H1 (cell line): ENCODE measurements around the gene CCDC102A. TPM values are rescaled to one million over a fixed set of nuclear protein-coding genes. Genes with fewer than 3 reads are reported as not detected.

Source experiments
- ASH2L ChIP-seq: fragments of 200-600, 300-600 bp; sonication (generic); IDR thresholded peaks from one replicate; pipeline ENCODE4 v1.7.1; 2017; ENCODE audit warnings: low read length
- BACH1 ChIP-seq: IDR thresholded peaks from 2 replicates; pipeline ENCODE4 v1.6.1; 2012; ENCODE audit warnings: low read length, improper control_type of control experiment
- CEBPB ChIP-seq: IDR thresholded peaks from 2 replicates; pipeline ENCODE4 v1.6.1; 2012; ENCODE audit warnings: low read depth, low read length
- EZH2 ChIP-seq: fragments of 200-600 bp; sonication (generic); IDR thresholded peaks from 2 replicates; pipeline ENCODE4 v1.7.1; 2012; ENCODE audit warnings: low read depth, mild to moderate bottlenecking, moderate library complexity, low read length, inconsistent platforms; ENCODE audit not compliant: severe bottlenecking
- KDM1A ChIP-seq: fragments of 200-600, 300-600 bp; sonication (generic); IDR thresholded peaks from 2 replicates; pipeline ENCODE4 v1.7.1; 2016; ENCODE audit warnings: mild to moderate bottlenecking, low read length, borderline replicate concordance
- POLR2A ChIP-seq, 2 experiments: IDR thresholded peaks; 1 replicate in 1 of 2; 2 replicates in 1 of 2; pipeline ENCODE4 v1.6.1; 2011; ENCODE audit warnings: low read depth in 2 of 2, low read length in 2 of 2, mild to moderate bottlenecking in 2 of 2; ENCODE audit errors: control extremely low read depth in 1 of 2
- SP2 ChIP-seq: IDR thresholded peaks from 2 replicates; pipeline ENCODE4 v1.6.1; 2012; ENCODE audit warnings: mild to moderate bottlenecking, low read length, inconsistent platforms
- TBP ChIP-seq: IDR thresholded peaks from 2 replicates; pipeline ENCODE4 v1.6.1; 2011; ENCODE audit warnings: low read depth, low read length, improper control_type of control experiment
- polyA plus RNA-seq, 7 experiments: library from polyadenylated mRNA; depleted of rRNA in 3 of 7; stranded (reverse) in 5 of 7; unstranded in 2 of 7; fragments of >200 nt in 5 of 7; fragments of 200-250 nt in 2 of 7; gene quantifications; 1 replicate in 5 of 7; 2 replicates in 1 of 7; 4 replicates in 1 of 7; pipeline versions ENCODE4 v1.2.1 to v1.2.3, GENCODE V29; 2011 to 2013; ENCODE audit warnings: missing spikeins in 2 of 7, mixed read lengths in 2 of 7
- total RNA-seq: library from RNA; stranded (reverse); fragmentation: NEBNext Ultra II Directional; extraction: Animal tissue kit (Norgen Biotek cat#: 25700); gene quantifications from 2 replicates; pipeline ENCODE4 v1.2.1, GENCODE V29; 2021
- TF ChIP-seq, protein P1 (sequence below): fragments of 300-600 bp; sonication (generic); IDR thresholded peaks from 2 replicates; pipeline ENCODE4 v1.7.1; 2012; ENCODE audit warnings: low read length, moderate library complexity, mild to moderate bottlenecking, inconsistent platforms; ENCODE audit not compliant: insufficient replicate concordance
- TF ChIP-seq, protein P2 (sequence below): IDR thresholded peaks from 2 replicates; pipeline ENCODE4 v1.6.1; 2011; ENCODE audit warnings: low read depth, mild to moderate bottlenecking, low read length; ENCODE audit not compliant: insufficient read depth
- TF ChIP-seq, protein P3 (sequence below): IDR thresholded peaks from 2 replicates; pipeline ENCODE4 v1.6.1; 2012; ENCODE audit warnings: low read length, inconsistent platforms

The CCDC102A gene
- total and polyA plus RNA-seq, 2 of the 8 experiments (the other 6 are each of a cell fraction or from before 2014, with no cell fraction given) = 4.0 to 7.5 TPM

DNA sequence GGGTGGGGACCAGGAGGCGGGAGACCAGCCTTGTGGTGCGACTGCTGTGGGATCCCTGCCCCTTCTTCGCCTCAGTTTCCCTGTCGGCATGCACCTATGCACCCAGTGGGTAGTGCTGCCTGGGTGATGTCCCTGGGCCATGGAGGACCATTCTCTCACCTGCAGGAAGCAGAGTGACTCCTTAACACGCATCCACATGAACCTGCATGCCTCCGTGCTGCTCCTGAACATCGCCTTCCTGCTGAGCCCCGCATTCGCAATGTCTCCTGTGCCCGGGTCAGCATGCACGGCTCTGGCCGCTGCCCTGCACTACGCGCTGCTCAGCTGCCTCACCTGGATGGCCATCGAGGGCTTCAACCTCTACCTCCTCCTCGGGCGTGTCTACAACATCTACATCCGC is 31.3 kb upstream of the CCDC102A start (continued):
- TF ChIP-seq, protein P1, sequence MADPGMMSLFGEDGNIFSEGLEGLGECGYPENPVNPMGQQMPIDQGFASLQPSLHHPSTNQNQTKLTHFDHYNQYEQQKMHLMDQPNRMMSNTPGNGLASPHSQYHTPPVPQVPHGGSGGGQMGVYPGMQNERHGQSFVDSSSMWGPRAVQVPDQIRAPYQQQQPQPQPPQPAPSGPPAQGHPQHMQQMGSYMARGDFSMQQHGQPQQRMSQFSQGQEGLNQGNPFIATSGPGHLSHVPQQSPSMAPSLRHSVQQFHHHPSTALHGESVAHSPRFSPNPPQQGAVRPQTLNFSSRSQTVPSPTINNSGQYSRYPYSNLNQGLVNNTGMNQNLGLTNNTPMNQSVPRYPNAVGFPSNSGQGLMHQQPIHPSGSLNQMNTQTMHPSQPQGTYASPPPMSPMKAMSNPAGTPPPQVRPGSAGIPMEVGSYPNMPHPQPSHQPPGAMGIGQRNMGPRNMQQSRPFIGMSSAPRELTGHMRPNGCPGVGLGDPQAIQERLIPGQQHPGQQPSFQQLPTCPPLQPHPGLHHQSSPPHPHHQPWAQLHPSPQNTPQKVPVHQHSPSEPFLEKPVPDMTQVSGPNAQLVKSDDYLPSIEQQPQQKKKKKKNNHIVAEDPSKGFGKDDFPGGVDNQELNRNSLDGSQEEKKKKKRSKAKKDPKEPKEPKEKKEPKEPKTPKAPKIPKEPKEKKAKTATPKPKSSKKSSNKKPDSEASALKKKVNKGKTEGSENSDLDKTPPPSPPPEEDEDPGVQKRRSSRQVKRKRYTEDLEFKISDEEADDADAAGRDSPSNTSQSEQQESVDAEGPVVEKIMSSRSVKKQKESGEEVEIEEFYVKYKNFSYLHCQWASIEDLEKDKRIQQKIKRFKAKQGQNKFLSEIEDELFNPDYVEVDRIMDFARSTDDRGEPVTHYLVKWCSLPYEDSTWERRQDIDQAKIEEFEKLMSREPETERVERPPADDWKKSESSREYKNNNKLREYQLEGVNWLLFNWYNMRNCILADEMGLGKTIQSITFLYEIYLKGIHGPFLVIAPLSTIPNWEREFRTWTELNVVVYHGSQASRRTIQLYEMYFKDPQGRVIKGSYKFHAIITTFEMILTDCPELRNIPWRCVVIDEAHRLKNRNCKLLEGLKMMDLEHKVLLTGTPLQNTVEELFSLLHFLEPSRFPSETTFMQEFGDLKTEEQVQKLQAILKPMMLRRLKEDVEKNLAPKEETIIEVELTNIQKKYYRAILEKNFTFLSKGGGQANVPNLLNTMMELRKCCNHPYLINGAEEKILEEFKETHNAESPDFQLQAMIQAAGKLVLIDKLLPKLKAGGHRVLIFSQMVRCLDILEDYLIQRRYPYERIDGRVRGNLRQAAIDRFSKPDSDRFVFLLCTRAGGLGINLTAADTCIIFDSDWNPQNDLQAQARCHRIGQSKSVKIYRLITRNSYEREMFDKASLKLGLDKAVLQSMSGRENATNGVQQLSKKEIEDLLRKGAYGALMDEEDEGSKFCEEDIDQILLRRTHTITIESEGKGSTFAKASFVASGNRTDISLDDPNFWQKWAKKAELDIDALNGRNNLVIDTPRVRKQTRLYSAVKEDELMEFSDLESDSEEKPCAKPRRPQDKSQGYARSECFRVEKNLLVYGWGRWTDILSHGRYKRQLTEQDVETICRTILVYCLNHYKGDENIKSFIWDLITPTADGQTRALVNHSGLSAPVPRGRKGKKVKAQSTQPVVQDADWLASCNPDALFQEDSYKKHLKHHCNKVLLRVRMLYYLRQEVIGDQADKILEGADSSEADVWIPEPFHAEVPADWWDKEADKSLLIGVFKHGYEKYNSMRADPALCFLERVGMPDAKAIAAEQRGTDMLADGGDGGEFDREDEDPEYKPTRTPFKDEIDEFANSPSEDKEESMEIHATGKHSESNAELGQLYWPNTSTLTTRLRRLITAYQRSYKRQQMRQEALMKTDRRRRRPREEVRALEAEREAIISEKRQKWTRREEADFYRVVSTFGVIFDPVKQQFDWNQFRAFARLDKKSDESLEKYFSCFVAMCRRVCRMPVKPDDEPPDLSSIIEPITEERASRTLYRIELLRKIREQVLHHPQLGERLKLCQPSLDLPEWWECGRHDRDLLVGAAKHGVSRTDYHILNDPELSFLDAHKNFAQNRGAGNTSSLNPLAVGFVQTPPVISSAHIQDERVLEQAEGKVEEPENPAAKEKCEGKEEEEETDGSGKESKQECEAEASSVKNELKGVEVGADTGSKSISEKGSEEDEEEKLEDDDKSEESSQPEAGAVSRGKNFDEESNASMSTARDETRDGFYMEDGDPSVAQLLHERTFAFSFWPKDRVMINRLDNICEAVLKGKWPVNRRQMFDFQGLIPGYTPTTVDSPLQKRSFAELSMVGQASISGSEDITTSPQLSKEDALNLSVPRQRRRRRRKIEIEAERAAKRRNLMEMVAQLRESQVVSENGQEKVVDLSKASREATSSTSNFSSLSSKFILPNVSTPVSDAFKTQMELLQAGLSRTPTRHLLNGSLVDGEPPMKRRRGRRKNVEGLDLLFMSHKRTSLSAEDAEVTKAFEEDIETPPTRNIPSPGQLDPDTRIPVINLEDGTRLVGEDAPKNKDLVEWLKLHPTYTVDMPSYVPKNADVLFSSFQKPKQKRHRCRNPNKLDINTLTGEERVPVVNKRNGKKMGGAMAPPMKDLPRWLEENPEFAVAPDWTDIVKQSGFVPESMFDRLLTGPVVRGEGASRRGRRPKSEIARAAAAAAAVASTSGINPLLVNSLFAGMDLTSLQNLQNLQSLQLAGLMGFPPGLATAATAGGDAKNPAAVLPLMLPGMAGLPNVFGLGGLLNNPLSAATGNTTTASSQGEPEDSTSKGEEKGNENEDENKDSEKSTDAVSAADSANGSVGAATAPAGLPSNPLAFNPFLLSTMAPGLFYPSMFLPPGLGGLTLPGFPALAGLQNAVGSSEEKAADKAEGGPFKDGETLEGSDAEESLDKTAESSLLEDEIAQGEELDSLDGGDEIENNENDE = no peak
- TF ChIP-seq EZH2 = no peak
- no peak for TF ChIP-seq BACH1
- TF ChIP-seq POLR2A (IDR thresholded peaks at IDR 0.05; ENCODE audit: control extremely low read depth in 1 of 2, low read depth in 2 of 2, low read length in 2 of 2) = no peak
- TF ChIP-seq SP2 = no peak
- TF ChIP-seq, protein P2, sequence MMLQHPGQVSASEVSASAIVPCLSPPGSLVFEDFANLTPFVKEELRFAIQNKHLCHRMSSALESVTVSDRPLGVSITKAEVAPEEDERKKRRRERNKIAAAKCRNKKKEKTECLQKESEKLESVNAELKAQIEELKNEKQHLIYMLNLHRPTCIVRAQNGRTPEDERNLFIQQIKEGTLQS = no peak
- TF ChIP-seq, protein P3, sequence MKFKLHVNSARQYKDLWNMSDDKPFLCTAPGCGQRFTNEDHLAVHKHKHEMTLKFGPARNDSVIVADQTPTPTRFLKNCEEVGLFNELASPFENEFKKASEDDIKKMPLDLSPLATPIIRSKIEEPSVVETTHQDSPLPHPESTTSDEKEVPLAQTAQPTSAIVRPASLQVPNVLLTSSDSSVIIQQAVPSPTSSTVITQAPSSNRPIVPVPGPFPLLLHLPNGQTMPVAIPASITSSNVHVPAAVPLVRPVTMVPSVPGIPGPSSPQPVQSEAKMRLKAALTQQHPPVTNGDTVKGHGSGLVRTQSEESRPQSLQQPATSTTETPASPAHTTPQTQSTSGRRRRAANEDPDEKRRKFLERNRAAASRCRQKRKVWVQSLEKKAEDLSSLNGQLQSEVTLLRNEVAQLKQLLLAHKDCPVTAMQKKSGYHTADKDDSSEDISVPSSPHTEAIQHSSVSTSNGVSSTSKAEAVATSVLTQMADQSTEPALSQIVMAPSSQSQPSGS = no peak
- TF ChIP-seq KDM1A = no peak
- no peak for TF ChIP-seq ASH2L
- no peak for TF ChIP-seq TBP
- no peak for TF ChIP-seq CEBPB
